ENCODE data around the gene SLC30A7.

DNA sequence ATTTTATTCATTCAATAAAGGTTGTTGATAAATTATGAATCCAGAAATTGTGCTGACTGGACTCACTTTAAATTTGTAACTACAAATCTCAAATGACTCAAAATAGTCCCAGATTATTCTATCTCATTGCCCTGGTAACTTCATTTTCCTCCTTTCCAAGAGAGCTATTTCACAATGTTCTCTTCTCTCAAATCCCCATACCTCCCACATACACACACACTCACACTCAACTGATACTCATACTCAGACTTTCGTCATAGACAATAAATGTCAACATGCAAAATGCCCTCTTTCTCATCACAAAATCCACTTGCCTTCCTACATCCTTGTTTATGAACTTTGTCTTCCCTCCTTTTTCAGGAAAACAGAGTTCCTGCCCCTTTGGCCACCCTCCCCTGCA, 34.5 kb upstream of the SLC30A7 start:
- no peak for TF ChIP-seq REST (IDR thresholded peaks at IDR 0.05; ENCODE audit: low read depth, low read length)
- TF ChIP-seq, protein P1, sequence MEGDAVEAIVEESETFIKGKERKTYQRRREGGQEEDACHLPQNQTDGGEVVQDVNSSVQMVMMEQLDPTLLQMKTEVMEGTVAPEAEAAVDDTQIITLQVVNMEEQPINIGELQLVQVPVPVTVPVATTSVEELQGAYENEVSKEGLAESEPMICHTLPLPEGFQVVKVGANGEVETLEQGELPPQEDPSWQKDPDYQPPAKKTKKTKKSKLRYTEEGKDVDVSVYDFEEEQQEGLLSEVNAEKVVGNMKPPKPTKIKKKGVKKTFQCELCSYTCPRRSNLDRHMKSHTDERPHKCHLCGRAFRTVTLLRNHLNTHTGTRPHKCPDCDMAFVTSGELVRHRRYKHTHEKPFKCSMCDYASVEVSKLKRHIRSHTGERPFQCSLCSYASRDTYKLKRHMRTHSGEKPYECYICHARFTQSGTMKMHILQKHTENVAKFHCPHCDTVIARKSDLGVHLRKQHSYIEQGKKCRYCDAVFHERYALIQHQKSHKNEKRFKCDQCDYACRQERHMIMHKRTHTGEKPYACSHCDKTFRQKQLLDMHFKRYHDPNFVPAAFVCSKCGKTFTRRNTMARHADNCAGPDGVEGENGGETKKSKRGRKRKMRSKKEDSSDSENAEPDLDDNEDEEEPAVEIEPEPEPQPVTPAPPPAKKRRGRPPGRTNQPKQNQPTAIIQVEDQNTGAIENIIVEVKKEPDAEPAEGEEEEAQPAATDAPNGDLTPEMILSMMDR (IDR thresholded peaks at IDR 0.05), result no peak
- TF ChIP-seq EZH2phosphoT487 (IDR thresholded peaks at IDR 0.05; ENCODE audit: borderline replicate concordance, low read depth), result no peak
- TF ChIP-seq USF2 (IDR thresholded peaks at IDR 0.05; ENCODE audit: borderline replicate concordance, low read depth, low read length), result no peak
- TF ChIP-seq RFX5 (IDR thresholded peaks at IDR 0.05; ENCODE audit: low read length), result no peak
- no peak for TF ChIP-seq RCOR1 (IDR thresholded peaks at IDR 0.05; ENCODE audit: low read length)
- no peak for TF ChIP-seq SMC3 (IDR thresholded peaks at IDR 0.05; ENCODE audit: low read depth, low read length)
- TF ChIP-seq EP300 (IDR thresholded peaks at IDR 0.05; ENCODE audit: borderline replicate concordance in 1 of 2, low read depth in 1 of 2, low read length in 1 of 2), result no peak
- no peak for TF ChIP-seq TCF12 (IDR thresholded peaks at IDR 0.05)
- TF ChIP-seq ELF1 (IDR thresholded peaks at IDR 0.05), result no peak
